Suprapubic skin (tissue), 4 donors: ENCODE results near the gene CTCFL.

ENCODE experiments used
- CTCF ChIP-seq, 2 donors: fragments of 200-600 bp in 1 of 2; fragments of 450-650 bp in 1 of 2; sonication (generic) in 1 of 2; IDR thresholded peaks; one replicate each; pipeline ENCODE4 v1.5.1; 2016 to 2019; ENCODE audit warnings: antibody characterized with exemption in 2 of 2, mild to moderate bottlenecking in 1 of 2, moderate library complexity in 1 of 2
- POLR2A ChIP-seq, 2 donors: fragments of 450-650 bp; IDR thresholded peaks; one replicate each; pipeline ENCODE4 v1.6.1; 2017; ENCODE audit warnings: antibody characterized with exemption in 2 of 2, mild to moderate bottlenecking in 2 of 2, moderate library complexity in 2 of 2
- POLR2AphosphoS5 ChIP-seq, 3 donors: sonication (generic); formaldehyde crosslinking; IDR thresholded peaks; one replicate each; pipeline ENCODE4 v1.6.1; 2017; ENCODE audit warnings: antibody characterized with exemption in 3 of 3

- no peak for TF ChIP-seq POLR2A (IDR thresholded peaks at IDR 0.05)
- TF ChIP-seq POLR2AphosphoS5 (IDR thresholded peaks at IDR 0.05), result no peak
- TF ChIP-seq CTCF (IDR thresholded peaks at IDR 0.05), result no peak
Measured at GRCh38 chr20:57566399-57566798, 41.5 kb upstream of the CTCFL start.
